AG08395 (cell line): ENCODE data around the gene SLC25A3.
"Not testable (repeated sequence)": the region's sequence is repeated elsewhere in the genome, so short reads cannot be mapped to it uniquely, and the experiment has no call there.

ENCODE experiments used
- DNase-seq: peaks from one replicate; pipeline ENCODE4 v3.0.0; 2012; ENCODE audit warnings: mixed read lengths, low spot score

SLC25A3 gene

DNA sequence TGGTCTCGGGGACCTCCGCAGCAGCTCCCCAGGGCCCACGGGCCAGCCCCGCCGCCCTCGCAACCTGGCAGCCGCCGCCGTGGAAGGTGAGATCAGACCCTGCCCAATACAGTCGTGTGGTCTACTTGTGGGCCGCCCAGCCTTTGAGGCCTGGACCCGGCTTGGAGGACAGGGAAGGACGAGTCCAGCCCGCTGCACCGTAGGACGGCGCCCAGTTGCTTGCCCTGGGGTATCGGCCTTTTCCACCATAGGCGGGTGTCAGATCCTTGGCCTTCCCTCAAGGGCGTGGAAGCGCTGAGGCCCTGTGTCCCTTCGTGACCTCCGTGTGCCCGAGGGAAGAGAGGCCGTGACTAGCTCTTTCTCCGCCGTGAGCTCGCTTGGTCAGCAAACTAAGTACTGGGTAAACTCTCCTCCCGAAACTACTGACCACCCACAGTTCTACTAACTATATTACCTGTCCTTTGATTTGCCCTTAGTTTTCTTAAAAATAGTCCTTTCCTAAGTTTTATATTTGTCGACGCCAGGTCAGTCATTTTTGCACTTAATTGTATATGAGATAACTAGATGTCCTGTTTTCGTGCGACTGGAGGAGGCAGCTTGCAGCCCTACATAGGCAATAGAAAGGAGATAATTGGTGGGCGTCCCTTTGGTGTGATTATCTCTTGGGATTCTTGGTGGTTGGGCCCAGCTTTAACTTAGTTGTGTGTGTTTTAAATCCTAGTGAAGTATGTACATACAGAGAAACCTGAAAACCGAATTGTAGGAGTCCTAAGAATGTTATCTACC, 757 bp downstream of the SLC25A3 start:
- peak; percentile 17 for DNase-seq

DNA sequence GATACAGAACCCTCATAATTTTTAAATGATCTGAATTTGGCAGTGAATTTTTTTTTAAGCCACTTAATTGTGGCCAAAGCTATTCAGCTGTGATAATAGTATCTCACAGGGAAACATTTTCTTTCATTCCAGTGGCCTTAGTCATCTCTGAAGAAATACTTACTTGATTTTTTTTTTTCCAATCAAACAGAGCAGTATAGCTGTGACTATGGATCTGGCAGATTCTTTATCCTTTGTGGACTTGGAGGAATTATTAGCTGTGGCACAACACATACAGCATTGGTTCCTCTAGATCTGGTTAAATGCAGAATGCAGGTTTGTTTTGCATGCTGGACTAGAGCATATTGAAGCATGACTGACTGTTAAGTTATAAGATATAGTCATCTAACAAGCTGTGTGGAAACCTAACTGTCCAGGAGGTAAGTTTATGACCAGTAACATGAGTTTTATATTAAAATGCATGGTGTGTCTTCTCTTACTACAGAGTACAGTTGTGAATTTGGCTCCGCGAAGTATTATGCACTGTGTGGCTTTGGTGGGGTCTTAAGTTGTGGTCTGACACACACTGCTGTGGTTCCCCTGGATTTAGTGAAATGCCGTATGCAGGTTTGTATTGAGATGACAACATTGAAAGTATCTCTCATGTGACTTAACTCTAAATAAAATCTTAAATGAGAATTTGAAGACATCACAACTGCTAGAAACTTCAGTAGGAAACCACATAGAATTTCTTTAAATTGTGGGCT, 1.9 kb downstream of the SLC25A3 start:
- DNase-seq: peak; percentile 52

DNA sequence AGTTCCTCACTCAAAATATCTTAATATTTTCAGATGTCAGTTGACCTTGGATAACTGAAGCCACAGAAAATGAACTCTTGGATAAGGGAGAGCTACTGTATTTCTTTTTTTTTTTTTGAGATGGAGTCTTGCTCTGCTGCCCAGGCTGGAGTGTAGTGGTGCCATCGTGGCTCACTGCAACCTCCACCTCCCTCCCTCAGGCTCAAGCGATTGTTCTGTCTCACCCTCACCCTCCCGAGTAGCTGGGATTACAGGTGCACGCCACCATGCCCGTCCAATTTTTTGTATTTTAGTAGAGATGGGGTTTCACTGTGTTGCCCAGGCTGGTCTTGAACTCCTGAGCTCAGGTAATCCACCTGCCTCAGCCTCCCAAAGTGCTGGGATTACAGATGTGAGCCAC, 3.8 kb downstream of the SLC25A3 start:
- not testable (repeated sequence) for DNase-seq

DNA sequence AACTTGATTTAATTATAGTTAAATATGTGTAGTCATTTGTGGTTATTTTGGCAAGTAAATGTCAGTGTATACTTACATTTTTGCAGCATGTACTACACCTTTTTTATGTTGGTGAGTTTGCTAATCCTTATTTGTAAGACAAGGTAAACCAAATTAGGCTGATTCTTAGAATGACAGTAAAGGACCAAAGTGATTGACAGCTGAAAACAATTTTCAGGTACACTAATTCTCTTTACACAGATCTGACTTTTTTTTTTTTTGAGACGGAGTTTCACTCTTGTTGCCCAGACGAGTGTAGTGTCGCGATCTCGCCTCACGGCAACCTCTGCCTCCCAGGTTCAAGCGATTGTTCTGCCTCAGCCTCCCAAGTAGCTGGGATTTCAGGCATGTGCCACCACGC, 8.4 kb downstream of the SLC25A3 start:
- DNase-seq: no peak

DNA sequence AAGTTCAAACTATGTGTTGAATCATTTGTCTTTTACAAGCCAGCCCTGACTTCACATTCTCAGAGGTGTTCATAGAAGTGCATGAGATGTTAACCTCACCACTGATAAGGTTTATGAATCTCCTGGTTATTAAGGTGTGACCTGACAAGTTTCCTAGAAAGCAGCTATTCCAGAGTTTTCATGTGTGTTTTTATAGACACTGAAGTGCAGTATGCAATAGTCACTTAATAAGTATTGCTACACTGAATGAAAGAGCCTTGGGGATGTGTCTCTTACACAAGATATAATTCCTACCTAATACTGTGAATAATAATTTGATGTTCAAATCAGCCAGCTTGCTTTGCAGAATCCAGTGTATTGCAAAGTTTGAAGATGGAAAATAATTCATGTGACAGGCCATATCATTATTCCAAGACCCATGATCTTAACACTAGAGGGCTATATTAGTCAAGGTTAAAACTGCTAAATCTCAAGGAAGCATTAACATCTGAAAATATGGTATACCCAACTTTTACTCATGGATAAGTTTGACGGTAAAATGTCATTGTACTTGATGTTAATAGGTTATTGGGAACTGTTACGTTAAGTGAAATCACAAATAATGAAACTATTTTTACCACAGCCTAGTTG, 13.0 kb downstream of the SLC25A3 start:
- no peak for DNase-seq

DNA sequence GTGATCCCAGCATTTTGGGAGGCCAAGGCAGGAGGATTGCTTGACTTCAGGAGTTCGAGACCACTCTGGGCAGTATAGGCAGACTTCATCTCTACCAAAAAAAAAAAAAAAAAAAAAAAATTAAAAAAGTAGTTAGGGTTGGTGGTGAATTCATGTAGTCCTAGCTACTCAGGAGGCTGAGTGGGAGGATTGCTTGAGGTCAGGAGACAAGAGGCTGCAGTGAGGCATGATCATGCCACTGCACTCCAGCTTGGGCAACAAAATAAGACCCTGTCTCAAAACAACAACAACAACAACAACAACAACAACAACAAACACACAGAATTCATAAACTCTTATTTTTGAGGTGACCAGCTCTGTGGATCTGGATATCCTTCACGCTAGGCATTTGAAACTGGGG, 17.1 kb downstream of the SLC25A3 start:
- no peak for DNase-seq

DNA sequence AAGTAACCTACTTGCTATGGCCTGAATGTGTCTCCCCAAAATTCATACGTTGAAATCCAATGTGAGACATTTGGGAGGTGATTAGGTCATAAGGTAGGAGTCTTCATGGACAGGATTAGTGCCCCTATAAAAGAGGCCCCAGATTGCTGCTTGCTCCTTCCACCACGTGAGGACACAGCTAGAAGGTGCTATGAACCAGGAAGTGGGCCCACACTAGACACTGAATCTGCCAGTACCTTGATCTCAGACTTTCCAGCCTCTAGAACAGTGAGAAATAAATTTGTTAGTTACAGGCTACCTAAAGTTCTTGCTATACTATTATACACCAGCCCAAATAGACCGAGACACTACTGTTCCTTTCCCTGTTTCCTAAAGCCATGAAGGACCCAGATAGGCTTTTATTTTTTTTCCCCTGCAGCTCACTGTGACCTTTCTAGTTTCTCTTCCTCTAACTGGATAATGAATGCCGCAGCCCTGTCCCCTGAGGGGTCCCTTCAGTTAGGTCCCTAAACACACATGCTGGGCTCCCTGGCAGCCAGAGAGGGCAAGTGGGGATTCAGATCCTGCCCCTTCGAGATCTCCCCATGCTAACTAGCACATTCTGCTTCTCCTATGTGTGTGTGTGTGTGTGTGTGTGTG, 19.3 kb downstream of the SLC25A3 start:
- no peak for DNase-seq

DNA sequence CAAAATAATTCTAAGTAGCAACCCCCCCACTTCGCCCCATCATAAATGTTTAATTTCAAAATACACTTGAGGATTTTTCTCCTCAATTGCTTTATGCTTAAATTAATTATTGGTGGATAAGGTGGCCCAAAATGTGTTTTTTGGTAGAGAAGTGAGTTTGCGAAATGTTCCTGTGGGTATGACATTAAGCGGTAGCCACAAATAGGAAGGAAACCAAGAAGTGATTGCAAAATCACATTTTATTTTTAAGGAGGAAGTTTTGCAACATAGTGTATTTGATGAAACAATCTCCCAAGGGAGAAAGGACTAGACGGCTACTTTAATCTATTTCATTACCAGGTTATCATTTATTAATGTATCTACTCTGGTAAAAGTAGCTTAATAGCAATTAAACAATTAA, 25.5 kb downstream of the SLC25A3 start:
- peak; percentile 62 for DNase-seq

DNA sequence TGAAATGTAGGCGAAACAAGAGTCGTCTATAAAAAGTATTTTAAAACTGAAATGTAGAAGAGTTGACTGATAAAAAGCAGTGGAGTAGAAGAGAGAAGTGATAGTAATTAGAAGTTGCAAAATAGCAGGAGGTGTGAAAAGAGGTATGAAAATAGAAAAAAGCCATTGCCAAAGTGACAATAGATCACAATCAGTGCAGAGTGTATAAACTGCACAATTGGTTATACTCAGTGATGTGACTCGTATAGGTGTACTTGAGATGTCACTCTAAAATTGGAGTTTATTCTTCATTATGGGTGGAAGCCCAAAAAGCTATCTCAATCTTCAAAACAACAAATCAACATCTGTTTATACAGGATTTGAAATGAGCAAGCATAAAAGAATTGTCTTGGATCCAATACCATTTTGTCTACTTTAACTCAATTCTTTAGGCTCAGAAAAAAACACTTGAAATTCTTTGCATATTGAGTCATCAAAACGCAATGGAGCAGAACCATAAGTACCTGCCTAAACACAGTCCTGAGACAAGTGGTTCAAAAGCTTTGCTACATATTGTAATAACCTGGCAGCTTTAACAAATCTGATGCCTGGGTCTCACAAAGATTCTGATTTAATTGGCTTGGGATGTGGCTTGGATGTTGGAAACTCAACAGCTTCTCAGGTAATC, 42.3 kb downstream of the SLC25A3 start:
- DNase-seq: peak; percentile 66

DNA sequence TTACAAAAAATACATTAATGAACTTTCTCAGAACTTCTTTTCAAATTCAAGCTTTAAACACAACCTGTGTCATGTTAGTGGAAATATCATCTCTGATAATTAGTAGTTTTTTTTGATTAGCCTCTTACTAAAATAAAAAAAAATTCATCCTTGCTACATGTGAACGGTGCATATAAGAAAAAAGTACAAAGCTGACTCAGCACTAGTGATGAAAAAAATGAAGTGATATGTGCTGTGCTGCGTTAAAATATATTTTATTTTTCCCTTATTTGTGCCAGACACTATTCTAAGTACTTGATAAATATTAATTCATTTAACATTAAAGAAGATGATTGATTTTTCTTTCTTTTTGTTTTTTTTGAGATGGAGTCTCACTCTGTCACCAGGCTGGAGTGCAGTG, 43.6 kb downstream of the SLC25A3 start:
- no peak for DNase-seq

DNA sequence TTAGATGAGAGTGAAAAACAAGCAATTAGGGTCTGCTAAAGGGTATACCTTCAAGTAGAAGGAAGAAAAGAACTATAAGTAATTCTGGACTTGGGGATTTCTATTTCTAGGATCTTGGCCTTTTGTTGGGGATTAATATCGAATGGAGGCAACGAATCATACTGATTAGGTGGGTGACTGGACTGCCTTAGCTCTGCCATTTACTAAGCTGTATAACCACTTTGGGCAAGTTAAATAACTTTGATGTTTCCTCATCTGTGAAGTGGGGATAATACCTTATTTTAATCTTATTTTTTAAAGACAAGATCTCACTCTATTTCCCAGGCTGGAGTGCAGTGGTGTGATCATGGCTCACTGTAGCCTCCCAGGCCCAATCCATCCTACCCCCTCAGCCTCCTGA, 44.5 kb downstream of the SLC25A3 start:
- DNase-seq: no peak

DNA sequence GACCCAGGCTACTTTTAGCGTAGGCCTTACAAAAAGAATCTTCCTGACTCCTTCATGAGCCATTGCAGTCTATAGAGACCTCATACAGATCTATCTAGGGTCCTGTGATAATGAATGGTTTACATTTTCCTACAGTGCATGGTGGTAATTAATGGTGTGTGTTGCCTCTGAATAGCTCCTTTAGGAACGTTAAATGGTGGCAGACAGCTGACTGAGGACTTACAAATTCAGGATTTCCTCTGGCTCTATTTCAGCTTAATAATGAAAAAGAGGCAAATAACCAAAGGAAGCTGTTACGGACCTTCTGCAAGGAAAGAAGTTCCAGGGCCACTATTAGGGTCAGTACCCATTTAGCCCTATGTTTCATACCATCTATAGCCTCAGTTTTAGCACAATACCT, 46.0 kb downstream of the SLC25A3 start:
- no peak for DNase-seq

DNA sequence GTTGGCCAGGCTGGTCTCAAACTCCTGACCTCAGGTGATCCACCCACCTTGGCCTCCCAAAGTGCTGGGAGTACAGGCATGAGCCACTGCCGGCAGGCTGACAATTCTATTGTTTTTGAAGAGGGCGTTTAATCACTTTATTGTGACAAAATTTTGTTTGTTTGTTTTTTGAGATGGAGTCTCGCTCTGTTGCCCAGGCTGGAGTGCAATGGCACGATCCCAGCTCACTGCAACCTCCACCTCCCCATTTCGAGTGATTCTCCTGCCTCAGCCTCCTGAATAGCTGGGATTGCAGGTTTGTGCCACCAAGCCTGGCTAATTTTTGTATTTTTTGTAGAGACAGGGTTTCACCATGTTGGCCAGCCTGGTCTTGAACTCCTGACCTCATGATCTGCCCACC, 49.3 kb downstream of the SLC25A3 start:
- DNase-seq: not testable (repeated sequence)

DNA sequence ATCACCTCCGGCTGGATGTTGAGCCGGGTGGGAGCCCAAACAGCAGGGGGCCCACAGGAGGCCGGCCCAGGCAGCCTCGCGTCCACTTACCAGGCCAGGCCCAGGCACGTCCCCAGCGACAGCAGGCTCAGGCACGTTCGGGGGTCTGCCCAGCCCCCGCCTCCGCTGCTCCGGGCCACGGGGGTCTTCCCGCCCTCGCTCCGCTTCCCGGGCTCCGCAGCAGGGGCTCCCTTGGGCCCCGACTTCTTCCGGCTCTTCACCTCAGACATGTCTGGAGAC, 50.9 kb downstream of the SLC25A3 start:
- no peak for DNase-seq

DNA sequence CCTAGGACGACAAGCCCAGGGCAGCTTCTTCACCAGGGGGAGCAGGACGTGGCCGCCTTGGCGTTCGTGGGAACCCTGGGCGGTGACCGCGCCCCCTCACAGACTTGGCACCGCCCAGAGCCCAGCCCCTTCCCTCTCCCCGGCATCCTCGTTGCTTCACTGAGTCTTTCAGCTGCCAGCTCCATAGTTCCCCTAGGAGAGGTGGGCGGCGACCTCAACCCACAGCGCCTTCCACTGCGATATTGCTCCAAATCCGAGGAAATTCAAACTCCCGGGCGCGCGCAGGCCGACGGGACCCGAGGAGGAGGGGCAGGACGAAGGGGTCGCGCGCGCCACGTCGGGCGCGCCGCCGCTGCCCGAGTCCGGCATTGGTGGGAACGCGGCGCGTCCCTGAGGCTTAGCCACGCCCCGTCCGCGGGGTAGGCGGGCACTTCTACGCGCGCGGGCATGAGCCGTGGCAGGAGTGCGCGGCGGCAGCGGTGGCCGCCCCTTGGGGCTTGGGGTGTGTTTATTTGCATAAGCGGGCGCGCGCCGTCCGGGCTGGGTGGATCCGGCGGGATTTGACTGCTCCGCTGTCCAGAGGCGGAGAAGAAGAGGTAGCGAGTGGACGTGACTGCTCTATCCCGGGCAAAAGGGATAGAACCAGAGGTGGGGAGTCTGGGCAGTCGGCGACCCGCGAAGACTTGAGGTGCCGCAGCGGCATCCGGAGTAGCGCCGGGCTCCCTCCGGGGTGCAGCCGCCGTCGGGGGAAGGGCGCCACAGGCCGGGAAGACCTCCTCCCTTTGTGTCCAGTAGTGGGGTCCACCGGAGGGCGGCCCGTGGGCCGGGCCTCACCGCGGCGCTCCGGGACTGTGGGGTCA, 51.5 kb downstream of the SLC25A3 start, which contains the start of the genes APAF1 and IKBIP:
TSS of gene APAF1 (plus strand) at position 579 of the 860 bp plus-strand sequence. CDS start 3,070 bp downstream, outside the sequence.
TSS of gene IKBIP (minus strand) at position 77 of the 860 bp plus-strand sequence. CDS start 87 bp downstream, outside the sequence.
- DNase-seq: peak; percentile 97

DNA sequence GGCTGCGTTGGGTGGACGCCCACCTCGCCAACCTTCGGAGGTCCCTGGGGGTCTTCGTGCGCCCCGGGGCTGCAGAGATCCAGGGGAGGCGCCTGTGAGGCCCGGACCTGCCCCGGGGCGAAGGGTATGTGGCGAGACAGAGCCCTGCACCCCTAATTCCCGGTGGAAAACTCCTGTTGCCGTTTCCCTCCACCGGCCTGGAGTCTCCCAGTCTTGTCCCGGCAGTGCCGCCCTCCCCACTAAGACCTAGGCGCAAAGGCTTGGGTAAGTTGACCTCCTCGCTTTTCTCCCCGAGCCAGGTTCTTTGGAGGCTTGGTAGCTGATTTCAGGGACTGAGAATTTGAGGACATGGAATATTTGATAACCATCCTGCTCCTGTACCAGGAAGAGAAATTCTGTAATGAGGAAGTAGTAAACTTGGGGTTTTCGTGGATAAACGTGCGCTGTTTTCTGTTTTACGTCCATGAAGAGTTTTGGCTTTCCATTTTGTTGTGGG, 52.1 kb downstream of the SLC25A3 start:
- DNase-seq: no peak

DNA sequence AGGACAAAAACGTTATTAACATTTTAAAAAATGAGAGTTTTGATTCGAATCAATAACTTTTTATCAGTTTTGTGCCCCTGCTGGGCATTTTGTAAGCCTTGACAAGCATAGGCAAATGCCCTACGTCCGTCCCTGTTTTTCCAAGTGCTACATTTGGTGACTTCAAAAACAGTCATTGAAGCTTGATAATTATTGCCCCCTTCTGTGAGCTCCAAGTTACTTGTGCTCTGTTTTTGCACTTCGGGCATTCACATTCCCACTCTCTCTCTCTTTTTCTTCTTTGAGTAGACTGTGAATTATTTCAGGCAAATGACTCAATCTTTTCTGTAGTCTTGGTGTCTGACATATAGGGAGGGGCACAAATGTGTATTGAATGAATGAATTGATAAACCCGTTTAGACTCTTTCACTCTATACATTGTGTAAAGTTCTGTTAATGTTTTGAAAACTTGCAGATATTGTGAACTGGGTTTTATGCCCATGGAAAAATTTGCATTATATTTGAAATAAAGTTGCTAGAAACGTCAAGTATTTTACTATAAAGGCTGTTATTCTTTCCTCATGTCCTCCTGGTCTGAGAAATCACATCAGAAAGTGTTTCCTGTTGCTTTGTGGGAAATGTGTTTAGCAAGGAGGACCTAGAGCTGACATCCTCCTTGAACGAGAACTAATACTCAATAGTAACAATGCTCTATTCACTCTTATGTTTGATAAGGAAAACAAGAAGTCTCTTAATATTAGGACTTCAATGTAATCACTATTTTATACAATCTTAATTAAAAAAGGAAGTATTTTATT, 53.0 kb downstream of the SLC25A3 start:
- no peak for DNase-seq

DNA sequence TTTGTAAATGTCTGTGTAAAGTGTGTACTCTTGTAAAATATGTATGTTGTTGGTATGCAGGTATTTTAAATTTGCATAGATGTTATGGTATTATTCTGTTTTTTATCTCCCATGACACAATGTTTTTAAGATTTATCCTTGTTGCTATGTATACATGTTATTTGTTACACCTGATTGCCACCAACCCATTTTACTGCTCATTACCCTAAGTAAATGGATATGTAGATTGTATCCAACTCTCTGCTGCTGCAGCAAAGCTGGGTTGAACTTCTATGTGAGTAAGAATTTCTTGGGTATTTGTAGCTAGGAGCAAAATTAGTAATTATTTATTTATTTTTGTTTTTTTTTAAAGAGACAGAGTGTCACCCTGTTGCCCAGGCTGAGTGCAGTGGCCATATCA, 57.8 kb downstream of the SLC25A3 start:
- DNase-seq: no peak

DNA sequence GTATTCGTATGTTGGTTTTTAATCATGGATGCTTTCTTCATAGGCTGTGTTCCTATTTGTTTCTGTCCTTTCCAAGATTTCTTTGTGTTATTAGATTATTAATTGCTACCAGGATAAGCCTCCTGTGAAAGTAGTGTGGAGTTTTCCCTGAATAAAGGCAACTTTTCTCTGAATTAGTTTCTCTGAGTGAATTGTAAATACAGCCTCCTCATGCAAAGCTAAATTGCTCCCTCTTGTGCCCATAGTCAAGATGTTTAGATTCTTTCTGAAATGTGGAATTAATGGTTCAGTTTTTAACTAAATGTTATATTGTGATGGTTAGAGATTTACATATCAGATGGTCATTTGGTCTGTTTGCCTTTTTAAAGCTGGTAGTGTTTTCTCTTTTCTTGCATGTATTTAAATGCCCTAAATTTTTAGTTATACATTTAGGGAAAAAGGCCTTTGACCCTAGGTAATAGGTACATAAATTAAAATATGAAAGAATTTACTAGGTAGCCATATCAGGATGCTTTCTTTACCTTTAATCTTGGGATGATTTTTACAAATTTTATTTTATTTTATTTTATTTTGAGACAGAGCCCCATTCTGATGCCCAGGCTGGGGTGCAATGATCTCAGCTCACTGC, 60.5 kb downstream of the SLC25A3 start:
- DNase-seq: peak; percentile 51
